HG02973 (cell line): ENCODE results near the gene NPHP1.
"Not testable (repeated sequence)": the region's sequence is repeated elsewhere in the genome, so short reads cannot be mapped to it uniquely, and the experiment has no call there.

ENCODE experiments used
- ATAC-seq: cut with Tn5 transposase; IDR thresholded peaks from one replicate; pipeline ENCODE4 v1.9.1; 2021; ENCODE audit warnings: moderate library complexity; ENCODE audit not compliant: unreplicated experiment

The NPHP1 gene

DNA sequence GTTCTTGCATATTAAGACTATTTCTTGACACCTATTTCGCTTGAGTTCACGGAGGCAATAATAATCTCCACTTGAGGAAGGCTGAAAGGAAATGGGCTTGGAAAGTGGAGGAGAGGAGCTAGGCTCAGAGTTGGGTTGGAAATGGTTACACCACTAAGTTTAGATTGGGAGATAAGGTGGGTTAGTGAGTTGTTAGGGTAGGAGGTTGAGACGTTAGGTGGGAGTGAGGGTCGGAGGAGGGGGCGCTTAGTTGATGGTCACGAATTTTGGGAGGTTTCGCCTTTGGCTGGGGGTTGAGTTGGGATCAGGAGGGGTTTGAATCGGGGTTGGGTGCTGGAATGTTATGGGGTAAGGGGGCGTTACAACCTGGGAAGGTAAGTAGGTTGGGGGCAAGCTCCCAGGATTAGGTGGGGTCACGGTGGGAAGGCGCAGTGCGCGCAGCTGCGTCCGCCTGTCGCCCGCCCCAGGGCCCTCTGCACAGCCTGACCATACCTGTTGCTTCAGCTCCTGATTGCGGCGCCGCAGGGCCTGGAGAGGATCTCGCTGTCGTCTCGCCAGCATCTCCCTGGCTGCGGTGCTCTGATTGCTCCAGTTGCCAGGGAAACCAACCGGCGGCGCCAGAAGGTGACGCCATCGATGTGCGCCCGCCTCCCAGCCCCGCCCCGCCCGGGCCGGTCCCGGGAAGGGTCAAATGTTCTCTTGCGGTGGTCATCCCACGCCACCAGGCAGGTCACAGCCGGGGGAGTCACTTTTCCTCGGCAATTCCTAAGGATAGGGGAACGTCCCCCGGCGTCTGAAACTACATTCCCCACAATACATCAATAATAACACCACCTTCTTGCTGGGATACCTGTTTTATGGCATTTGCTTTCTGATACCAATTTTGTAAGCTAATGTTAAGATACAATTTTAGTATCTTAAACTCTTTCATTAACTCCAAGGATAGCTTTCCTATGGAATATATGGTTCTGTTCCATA, at the start of gene NPHP1:
TSS of gene NPHP1 (minus strand) at position 606 of the 978 bp plus-strand sequence. CDS start at position 561, 45 bp downstream.
- peak; percentile 91 for ATAC-seq

DNA sequence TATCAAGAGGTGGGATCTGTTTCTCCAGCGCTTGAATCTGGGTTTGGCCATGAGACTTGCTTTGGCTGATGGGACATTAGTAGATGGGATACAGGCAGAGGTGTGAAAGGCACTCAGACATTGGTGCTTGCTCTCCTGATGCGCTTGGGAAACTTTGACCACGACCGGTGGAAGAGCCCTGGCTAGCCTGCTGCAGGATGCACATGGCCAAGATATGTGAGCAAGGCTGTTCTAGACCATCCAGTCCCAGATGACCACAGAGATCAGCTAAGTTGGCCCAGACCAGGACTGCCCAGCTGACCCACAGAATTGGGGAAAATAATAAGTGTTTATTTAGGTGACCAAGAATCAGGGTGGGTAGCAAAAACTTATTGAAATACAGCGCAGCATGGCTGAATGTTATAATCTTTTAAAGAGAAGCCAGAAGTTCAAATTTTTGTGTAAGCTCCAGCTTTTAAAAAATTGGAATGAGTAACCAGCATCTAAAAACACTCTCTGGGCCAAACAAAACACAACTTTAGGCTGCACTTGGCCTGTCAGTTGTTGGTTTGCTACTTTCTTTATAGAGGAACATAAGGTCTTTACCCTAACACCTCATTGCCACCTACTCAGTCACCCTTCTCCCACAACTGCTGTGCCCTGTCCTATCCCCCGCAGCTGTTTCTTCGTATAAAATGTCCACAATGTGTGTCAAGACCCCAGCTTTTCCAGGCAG, 43.4 kb upstream of the NPHP1 start:
- not testable (repeated sequence) for ATAC-seq

DNA sequence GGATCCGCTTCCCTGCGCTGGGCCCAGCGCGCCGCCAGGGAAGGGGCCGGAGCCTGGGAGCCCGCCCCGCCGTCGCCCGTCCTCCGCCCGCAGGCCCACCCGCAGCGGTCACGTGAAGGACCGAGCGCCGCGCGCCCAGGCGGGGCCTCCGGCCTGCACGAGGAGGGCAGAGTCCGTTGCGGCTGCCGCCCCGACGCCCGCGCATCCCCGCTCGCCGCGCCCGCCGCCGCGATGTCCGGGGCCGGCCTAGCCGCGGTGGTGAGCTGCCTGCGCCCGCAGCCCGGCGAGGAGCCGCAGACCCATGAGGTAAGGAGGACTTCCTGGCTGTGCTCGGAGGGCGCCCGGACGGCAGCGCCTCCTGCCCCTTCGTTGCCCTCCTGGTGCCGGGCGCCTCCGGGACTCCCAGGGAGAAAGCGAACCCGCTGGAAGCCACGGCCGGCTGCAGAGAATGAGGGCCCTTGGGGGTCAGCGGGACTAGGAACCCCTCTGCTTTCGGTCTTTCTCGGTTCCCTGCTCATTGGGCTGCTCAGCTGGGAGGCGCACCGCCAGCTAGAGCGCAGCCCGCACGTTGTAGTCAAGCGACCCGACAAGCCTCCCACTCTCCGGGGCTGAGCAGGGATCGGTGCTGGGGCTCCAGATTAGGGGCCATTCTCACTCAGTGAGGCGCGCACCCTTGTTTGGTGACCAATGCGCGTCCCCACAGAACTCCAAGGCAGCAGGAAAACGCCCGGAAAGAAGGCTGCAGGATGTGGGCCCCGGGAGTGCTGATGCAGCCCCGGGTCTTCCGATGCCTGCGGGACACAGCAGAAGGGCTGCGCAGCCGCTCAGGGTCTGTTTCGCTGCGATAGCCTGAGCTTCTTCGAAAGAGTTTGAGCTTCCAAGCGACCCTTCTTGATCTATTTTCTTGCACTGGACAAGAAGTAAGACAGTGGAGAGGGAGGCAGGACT, 40.9 kb upstream of the NPHP1 start:
- ATAC-seq: not testable (repeated sequence)

DNA sequence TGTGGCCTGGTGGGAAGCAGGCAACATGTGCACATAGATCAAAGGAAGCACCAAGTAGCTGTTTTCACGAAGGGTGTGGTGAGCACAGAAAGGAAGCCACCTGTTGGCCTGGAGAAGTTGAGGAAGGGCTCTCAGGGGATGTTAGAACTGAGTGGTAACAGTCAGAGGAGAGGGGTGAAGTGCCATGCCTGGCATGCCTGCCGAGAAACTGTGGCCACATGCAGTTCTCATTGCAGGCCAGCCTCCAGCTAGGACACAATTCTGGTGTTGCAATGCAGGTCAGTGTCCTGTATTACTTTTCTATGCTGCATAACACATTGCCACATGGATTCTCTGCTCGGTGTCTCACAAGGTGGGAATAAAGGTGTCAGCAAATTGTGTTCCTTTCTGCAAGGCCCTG, 38.5 kb upstream of the NPHP1 start:
- not testable (repeated sequence) for ATAC-seq

DNA sequence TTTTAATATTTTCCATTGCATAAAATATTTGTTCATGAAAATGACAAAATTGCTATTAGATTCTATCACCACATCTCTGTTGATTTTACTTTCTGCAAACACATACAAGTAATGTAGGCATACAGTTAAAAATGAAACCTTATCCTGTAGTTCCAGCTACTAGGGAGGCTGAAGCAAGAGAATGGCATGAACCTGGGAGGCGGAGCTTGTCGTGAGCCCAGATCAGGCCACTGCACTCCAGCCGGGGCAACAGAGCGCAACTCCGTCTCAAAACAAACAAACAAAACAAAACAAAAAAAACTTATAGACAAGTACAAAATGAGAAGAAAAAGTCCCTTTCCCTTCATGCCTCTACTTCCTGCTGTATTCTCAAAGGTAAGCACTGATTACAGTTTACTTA, 29.7 kb upstream of the NPHP1 start:
- ATAC-seq: not testable (repeated sequence)

DNA sequence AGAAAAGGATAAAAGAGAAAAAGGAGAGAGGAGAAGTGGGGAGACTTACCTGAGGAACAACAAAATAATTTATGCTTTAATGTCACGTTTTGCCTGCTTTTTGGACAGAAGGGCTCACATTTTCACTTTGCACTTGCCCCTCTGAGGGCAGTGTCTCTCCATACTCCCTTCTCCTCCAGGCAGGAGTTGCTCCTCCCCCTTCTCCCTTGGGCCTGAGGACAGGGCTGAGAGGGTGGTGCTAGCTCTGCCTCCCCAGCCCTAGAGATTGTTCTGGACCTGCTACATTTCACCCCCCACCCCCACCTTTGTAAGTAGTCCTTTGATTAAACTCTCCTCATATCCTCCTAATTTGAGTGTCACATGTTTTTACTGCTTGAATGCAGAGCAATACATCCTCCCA, 25.1 kb upstream of the NPHP1 start:
- ATAC-seq: not testable (repeated sequence)

DNA sequence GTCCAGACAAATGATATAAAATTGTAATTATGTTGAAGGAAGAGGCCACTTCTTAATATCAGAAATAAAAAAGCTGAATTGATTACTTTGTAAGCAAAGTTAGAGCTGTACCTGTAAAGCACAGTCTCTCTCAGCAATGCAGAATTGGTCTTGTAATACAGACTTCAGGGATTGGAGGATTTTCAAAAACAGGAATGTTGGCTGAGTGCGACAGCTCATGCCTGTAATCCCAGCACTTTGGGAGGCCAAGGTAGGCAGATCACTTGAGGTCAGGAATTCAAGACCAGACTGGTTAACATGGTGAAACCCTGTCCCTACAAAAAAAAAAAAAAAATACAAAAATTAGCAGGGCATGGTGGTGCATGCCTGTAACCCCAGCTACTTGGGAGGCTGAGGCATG, 17.8 kb upstream of the NPHP1 start:
- ATAC-seq: not testable (repeated sequence)

DNA sequence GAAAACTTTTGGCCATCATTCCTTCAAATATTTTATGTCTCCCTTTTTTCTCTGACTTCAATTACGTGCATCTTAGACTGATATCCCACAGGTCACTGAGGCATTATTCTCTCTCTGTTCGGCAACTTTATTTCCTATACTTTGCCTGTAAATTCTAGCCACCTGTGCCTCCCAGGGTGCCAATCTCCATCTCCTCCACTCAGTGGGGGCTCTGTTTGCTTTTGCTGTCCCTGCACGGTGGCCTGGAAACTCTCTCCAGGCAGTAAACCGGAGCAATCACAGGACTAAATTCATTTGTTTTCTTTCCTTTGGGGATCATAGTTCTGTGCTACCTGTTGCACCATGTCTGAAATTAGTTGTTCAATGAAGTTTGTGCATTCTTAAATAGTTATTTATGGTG, 17.1 kb upstream of the NPHP1 start:
- no peak for ATAC-seq

DNA sequence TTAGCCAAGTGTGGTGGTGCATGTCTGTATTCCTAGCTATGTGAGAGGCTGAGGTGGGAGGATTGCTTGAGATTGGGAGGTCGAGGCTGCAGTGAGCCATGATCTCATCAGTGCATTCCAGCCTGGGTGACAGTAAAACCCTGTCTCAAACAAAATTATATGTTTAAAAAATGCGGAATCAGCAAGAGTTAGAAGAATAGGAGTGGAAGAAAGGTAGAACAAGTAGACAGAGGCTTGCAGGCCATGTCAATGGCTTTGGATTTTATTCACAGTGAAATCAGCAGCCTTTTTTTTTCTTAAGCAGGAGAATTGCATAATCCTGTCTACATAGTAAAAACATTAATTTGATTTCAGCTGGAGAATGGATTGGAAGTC, 15.4 kb upstream of the NPHP1 start:
- ATAC-seq: no peak

DNA sequence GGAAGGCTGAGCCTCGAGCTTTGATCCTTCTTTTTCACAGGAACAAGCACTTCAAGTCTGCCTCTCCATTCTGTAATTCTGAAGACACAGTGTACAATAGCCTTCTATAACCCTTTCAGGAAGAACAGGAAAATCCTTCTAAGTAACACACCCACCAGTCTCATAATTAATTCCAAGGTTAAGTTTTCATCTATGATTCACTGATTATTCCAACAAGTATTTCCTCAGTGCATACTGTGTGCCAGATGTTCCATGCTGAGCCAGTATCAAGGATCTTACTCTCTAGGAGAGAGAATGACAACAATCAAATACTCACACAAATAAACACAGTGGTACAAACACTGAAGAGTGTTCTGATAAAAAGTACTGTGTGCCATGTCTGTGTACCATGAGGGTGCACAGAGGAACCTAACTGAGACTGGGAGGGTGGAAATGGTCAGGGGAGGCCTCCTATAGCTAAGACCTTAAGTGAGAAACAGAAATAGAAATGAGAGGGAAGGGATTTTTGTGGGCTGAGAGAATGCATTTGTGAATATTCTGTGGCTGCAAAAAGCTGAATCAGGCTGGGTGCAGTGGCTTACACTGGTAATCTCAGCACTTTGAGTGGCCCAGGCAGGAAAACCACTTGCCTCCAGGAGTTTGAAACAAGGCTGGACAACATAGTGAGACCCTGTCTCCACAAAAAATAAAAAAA, 14.8 kb upstream of the NPHP1 start:
- no peak for ATAC-seq

DNA sequence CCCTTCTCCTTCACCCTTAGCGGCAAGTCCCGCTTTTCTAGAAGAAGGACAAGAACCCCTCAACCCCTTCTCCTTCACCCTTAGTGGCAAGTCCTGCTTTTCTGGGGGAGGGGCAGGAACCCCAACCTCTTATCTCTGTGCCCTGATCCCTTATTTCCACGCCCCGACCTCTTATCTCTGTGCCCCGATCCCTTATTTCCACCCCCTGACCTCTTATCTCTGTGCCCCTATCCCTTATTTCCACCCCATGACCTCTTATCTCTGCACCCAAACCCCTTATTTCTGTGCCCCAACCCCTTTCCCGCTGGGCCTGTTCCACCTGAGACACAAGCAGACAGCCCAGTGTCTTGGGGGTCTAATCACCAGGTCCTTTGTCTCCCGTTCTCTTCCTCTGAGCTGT, 14.1 kb upstream of the NPHP1 start:
- ATAC-seq: not testable (repeated sequence)

DNA sequence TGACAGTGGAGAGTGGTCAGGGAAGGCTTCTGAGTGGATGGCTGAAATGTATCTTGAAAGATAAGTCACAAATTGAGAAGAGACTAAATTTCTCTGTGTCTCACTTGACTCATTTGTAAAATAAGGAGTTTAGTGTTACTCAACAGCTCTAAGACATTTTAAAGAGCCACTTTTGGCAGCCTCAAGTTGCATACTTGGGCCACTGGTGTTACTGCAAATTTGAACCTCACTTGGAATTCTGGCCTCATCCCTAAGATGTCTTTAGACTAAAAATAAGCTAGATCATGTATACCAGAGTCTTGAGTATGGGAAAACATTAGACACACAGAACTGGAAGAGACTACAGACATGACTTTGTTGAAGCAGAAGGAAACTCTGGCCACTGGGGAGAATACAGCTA, 12.0 kb upstream of the NPHP1 start:
- no peak for ATAC-seq

DNA sequence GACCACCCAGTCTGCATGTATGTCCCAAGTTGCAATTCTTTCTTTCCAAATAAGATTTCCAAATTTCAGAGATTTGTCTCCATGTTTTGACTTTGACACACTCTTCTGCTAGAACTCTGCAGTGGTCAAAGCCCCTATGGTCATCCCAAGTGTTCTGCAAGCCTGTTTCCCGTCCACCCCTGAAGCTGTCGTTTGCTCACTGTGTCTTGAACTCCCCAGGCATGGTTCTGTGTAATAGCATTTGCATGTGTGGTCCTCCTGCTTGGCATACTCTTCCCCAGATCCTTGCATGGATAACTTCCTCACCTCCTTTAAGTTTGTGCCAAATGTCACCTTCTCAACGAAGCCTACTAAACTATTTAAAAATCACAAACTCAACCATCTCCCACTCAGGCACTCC, 11.4 kb upstream of the NPHP1 start:
- ATAC-seq: no peak

DNA sequence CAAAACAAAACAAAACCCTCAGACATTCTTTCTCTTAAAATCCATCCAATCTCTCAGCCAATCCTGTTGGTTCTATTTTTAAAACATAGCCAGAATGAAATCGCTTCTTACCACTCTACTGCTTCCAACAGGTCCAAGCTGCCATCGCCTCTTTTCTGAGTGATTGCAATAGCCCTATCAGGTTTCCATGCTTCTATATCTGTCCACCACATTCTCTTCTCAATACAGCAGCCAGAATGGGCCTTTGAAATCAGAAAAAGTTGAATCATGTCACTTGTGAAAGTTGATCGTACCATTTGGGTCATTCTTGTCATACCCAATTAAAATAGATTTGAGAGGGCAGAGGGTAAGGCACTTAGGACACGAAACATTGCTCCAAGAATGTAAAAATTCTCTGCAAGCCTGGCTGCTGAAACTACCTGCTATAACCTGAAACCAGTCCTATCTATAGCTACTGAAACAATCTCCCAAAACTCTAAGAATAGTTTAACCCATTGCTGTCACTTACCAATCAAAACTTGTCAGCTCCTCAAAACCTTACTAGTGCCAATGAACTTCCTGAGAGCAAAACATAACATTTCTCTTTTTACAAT, 10.8 kb upstream of the NPHP1 start:
- no peak for ATAC-seq

DNA sequence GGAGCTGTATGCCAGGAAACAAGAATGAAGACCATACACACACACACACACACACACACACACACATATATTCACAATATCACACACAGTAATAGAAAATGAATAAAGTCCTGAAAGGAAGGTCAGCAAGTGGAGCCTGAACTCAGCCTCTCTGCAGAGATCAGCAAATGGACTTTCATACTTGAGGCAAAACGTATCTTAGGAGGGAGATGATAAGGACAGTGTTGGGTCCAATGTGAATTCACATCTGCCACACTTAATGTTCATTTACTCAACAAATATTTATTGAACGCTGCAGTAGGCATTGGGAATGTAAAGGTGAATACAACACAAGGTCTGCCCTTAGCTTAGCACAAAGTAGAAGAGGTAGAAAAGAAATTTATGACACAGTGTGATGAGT, 10.3 kb upstream of the NPHP1 start:
- ATAC-seq: no peak

DNA sequence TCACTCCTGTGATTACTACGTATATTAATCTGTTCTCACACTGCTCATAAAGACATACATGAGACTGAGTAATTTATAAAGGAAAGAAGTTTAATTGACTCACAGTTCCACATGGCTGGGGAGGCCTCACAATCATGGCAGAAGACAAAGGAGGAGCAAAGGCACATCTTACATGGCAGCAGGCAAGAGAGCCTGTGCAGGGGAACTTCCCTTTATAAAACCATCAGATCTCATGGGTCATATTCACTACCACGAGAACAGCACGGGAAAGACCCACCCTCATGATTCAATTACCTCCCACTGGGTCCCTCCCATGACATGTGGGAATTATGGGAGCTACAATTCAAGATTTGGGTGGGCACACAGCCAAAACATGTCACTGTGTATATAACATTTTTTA, 8.7 kb upstream of the NPHP1 start:
- not testable (repeated sequence) for ATAC-seq

DNA sequence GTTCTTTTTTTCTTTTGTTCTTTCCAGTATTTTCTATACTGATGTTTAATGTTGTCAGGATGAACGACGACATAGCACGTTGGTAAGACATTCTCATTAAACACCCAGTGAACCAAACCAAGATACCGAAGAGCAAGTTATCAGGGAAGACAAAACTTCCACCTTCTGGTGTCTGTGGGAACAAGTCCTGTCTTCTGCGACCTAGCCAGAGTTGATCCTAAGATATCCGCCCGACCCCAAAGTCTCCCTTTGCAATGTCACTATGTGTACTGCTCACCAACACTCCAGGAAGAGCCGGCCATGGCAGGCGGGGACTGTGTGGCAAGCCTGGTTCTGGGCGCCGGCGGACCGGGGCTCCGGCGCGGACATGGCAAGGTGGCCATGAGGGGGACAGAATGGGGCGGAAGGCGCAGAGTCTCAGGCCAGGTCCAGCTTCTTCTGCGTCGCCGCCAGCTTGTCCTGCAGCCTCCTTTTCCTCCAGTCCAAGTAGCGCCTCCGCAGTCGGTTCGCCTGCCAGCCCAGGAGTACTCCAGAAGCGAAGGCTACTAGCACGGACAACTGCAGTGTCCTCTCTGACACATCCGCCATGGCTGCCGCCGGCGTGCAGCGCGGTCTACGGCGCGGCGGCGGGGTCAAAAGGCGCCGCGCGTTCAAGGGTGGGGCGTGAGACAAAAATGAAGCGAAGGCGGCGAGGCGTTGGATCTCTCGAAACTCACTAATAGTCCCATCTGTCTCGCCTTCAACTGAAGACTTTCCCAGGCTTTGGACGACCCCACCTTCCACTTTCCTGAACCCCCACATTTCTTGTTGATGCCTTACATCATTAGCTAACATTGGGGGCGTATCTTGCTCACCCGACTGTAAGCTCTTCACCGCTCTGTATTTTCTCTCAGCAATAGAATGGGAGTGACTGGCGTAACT, 7.4 kb upstream of the NPHP1 start, which contains the start of gene MTLN:
TSS of gene MTLN (minus strand) at position 610 of the 921 bp plus-strand sequence. CDS start at position 588, 22 bp downstream.
- peak; percentile 87 for ATAC-seq

DNA sequence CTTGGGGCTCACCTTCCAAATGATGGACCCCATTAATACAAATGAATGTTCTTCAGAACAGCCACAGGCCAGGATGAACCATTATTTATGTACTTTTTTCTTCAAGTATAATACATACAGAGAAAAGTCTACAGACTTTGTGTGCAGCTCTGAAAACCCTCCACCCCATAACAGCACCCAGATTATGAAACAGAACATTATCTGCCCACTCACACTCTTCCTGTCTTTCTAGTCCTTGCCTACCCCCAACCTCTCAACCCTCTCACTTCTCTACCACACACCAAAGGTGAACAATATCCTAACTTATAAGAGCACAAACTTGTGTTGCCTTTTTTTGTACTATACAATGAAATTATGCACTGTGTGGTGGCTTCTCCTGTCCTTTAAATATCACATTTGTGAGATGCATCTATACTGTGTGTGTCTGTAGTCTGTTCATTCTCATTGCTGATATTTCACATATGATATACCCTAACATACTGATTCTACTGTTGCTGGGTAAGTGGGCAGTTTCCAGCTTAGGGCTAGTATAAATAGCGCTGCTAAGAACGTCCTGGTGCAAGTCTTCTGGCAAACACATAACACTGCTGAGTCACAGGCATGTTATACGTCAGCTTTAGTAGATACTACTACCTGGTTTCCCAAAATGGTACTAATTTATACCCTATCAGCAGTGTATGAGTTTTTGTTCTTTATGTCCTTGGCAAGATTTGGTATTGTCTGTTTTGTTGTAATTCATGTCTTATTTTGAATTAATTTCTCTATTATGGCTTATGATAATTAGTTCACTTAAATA, 1.0 kb upstream of the NPHP1 start:
- no peak for ATAC-seq
